B cell (primary cell): ENCODE data around the gene YY1.

ENCODE experiments used
- CTCF ChIP-seq: fragments of 200-600 bp; IDR thresholded peaks from one replicate; pipeline ENCODE4 v1.8.0; 2022; ENCODE audit warnings: antibody characterized with exemption, mild to moderate bottlenecking
- EZH2 ChIP-seq: IDR thresholded peaks from 2 replicates; pipeline ENCODE4 v1.6.1; 2012; ENCODE audit warnings: borderline replicate concordance, low read depth, mild to moderate bottlenecking, moderate library complexity, low read length; ENCODE audit not compliant: insufficient read depth, poor library complexity, severe bottlenecking

GRCh38 chr14:100328495-100329163, 89.7 kb downstream of the YY1 start:
- TF ChIP-seq CTCF, result no peak
- TF ChIP-seq EZH2, result no peak
